Measurements from ENCODE around the gene SIGLEC7. TPM values are rescaled to one million over a fixed set of nuclear protein-coding genes. Genes with fewer than 3 reads are reported as not detected.

SIGLEC7 gene
- total RNA-seq, 2 donors from 2014 or later: not detected

DNA sequence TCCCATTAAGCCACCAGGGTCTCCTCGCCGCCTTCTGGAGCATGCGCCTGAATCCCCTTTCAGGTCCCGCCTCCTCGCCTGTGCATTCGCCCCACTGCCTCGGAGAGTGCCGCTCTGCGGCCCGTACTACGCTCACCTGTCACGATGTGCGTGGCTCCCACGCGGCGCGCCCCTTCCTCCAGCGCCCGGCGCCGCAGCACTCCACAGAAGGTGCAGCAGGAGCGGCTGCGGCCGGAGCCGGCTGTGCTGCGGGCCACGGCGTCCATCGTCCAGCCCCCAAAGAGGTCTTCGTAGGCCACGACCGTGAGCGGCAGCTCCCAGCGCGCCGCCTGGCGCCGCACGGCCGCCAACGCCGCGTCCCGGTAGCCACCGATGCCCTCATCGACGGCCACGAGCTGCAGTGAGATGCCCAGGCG, 38.2 kb upstream of the SIGLEC7 start:
- WGBS, 2 experiments (ENCODE audit: insufficient coverage in 1 of 2, insufficient read length in 1 of 2): 97% methylated on average over 42 to 49 of the region's 49 CpGs
- H3K36me3 ChIP-seq (ENCODE audit: control insufficient read depth, insufficient read depth, low read length): peaks cover 9% of the 10 kb centered on the region
- TF ChIP-seq CTCF (conservative IDR thresholded peaks at IDR 0.05): no peak
- Mint-ChIP-seq H3K9me3 (no peaks in the 10 kb centered on the region), H3K27me3 (ENCODE audit: insufficient read depth) (no peaks in the 10 kb centered on the region), H3K27ac (no peak overlapping the region), H3K4me3 (peak overlapping the region; percentile 30), H3K36me3 (ENCODE audit: low read depth) (peaks cover 20% of the 10 kb centered on the region), H3K4me1 (peaks cover 24% of the 10 kb centered on the region)
- H3K4me3 ChIP-seq (ENCODE audit: low read length): no peak overlapping the region
- H3K9ac ChIP-seq (ENCODE audit: extremely low read depth, low read length, poor library complexity, severe bottlenecking): no peak overlapping the region
- no peaks in the 10 kb centered on the region for H3K4me1 ChIP-seq (ENCODE audit: control insufficient read depth, insufficient read depth, low read length)
- no peak overlapping the region for H3K27ac ChIP-seq (ENCODE audit: low read depth, low read length)
- no peak for DNase-seq
- no peaks in the 10 kb centered on the region for H3K9me3 ChIP-seq (ENCODE audit: control insufficient read depth, low read length)
- no peaks in the 10 kb centered on the region for H3K27me3 ChIP-seq (ENCODE audit: control insufficient read depth, insufficient read depth, low read length, poor library complexity, severe bottlenecking)

DNA sequence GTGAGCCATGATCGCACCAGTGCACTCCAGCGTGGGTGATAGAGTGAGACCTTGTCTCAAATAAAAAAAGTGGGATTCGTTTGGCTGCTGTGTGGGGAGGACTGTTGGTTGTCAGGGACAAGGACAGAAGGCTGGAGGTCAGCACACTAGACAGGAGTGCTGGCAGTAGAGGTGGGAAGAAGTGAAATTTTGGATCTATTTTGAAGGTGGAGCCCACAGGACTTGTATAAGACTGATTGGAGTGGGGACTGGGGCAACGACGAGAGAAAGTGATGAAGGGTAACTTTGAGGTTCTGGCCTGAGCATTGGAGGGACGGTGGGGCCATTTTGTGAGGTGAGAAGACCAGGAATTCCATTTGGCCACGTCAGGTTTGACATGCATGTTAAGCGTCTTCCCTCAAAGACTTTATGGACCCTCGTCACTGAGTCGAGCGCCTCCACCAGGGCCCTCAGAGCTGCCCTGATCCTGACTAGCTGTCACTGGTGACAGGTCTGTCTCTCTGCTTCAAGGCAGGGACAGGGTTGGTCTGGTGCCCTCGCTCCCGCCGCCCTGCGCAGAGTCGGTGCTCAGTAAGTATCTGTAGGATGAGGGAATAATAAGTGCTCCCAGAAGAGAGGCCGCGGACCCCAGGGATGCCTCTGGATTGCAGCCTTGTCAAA, 34.6 kb upstream of the SIGLEC7 start:
- peak overlapping the region; percentile 86 for H3K4me3 ChIP-seq (ENCODE audit: low read length)
- peak overlapping the region; percentile 96 for H3K27ac Mint-ChIP-seq
- H3K27me3 Mint-ChIP-seq (ENCODE audit: insufficient read depth): peaks cover 4% of the 10 kb centered on the region
- no peaks in the 10 kb centered on the region for H3K4me1 ChIP-seq (ENCODE audit: control insufficient read depth, insufficient read depth, low read length)
- peaks cover 16% of the 10 kb centered on the region for H3K36me3 Mint-ChIP-seq (ENCODE audit: low read depth)
- peak overlapping the region; percentile 53 for H3K9ac ChIP-seq (ENCODE audit: extremely low read depth, low read length, poor library complexity, severe bottlenecking)
- H3K4me3 Mint-ChIP-seq: peak overlapping the region; percentile 94
- no peak for TF ChIP-seq CTCF (conservative IDR thresholded peaks at IDR 0.05)
- peaks cover 11% of the 10 kb centered on the region for H3K4me1 Mint-ChIP-seq
- no peaks in the 10 kb centered on the region for H3K9me3 Mint-ChIP-seq
- peaks cover 5% of the 10 kb centered on the region for H3K36me3 ChIP-seq (ENCODE audit: control insufficient read depth, insufficient read depth, low read length)
- DNase-seq: no peak
- no peaks in the 10 kb centered on the region for H3K9me3 ChIP-seq (ENCODE audit: control insufficient read depth, low read length)
- H3K27me3 ChIP-seq (ENCODE audit: control insufficient read depth, insufficient read depth, low read length, poor library complexity, severe bottlenecking): peaks cover 4% of the 10 kb centered on the region
- no peak overlapping the region for H3K27ac ChIP-seq (ENCODE audit: low read depth, low read length)
- 23 to 28% methylated on average over 13 to 18 of the region's 18 CpGs for WGBS, 2 experiments (ENCODE audit: insufficient coverage in 1 of 2, insufficient read length in 1 of 2)

DNA sequence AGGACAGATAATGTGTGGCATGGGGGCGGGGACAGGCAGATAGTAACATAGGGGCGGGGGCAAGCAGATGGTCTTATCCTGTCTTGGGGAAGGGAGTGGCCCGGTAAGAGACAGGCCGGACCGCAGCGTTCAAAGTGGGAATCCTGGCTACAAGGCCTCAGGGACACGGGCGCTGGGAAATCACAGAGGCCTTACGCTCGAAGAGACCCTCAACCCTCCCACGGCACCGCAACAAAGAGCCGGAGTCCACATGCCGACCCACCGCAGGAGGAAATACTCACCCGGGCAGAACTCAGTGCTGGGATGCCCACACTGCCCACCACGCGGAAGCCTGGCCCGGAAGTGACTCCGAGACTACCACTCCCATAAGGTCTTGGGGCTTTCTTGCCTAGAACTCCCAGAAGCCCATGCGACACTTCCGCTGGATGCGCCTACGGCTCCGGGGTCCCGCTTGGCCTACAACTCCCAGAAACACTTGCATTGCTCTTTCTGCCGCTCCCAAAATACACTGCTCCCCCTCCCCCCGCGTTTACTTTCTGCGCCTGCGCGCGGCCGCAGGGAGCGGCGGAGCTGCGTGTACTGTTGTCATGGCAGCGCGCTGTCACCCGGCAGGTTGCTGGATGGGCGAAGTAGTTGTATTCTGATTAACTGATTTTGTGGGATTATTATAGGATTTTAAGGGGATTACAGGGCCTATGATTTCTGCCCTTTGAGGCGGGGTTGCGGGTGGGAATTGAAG, 33.9 kb upstream of the SIGLEC7 start, which contains the start of gene CTU1:
Gene CTU1 (minus strand): TSS at position 344 of the 739 bp plus-strand sequence. CDS start 3,840 bp downstream, outside the sequence.
- TF ChIP-seq CTCF (conservative IDR thresholded peaks at IDR 0.05): no peak
- Histone ChIP-seq H3K9me3 (ENCODE audit: control insufficient read depth, low read length) (no peaks in the 10 kb centered on the region), H3K9ac (ENCODE audit: extremely low read depth, low read length, poor library complexity, severe bottlenecking) (peak within 1 kb of the TSS; percentile 53), H3K4me3 (ENCODE audit: low read length) (peak within 1 kb of the TSS; percentile 86), H3K36me3 (ENCODE audit: control insufficient read depth, insufficient read depth, low read length) (no peaks in the 10 kb centered on the region), H3K27me3 (ENCODE audit: control insufficient read depth, insufficient read depth, low read length, poor library complexity, severe bottlenecking) (peaks cover 10% of the 10 kb centered on the region), H3K27ac (ENCODE audit: low read depth, low read length) (no peak within 1 kb of the TSS), H3K4me1 (ENCODE audit: control insufficient read depth, insufficient read depth, low read length) (no peaks in the 10 kb centered on the region)
- Mint-ChIP-seq H3K9me3 (no peaks in the 10 kb centered on the region), H3K4me3 (peak within 1 kb of the TSS; percentile 94), H3K27me3 (ENCODE audit: insufficient read depth) (peaks cover 4% of the 10 kb centered on the region), H3K4me1 (peaks cover 11% of the 10 kb centered on the region), H3K36me3 (ENCODE audit: low read depth) (peaks cover 10% of the 10 kb centered on the region), H3K27ac (peak within 1 kb of the TSS; percentile 96)
- WGBS, 2 experiments (ENCODE audit: insufficient coverage in 1 of 2, insufficient read length in 1 of 2): 0% methylated on average over 4 to 43 of the region's 43 CpGs
- DNase-seq: peak; percentile 99
